Activated CD4-positive, alpha-beta memory T cell treated with anti-CD3 and anti-CD28 coated beads for 36 hours (primary cell): Measurements from ENCODE around the gene TTLL11. TPM values are rescaled to one million over a fixed set of nuclear protein-coding genes. Genes with fewer than 3 reads are reported as not detected.

Experiments used
- CTCF ChIA-PET: fragments of 350-600 bp; sonication (Branson Sonifier 250); formaldehyde crosslinking; loops from one replicate; lab custom pipeline; 2021; ENCODE audit warnings: antibody characterized with exemption, inconsistent platforms; lab: Charles Lee
- POLR2A ChIA-PET: fragments of 350-600 bp; sonication (Branson Sonifier 250); formaldehyde crosslinking; loops from one replicate; lab custom pipeline; 2021; ENCODE audit warnings: antibody characterized with exemption; lab: Charles Lee
- DNase-seq: peaks from one replicate; pipeline ENCODE4 v3.0.0-alpha.2; 2020
- H3K27ac Mint-ChIP-seq: one replicate; pipeline ENCODE4 v1.8.0; 2021; ENCODE audit warnings: mixed read lengths
- H3K27me3 Mint-ChIP-seq: one replicate; pipeline ENCODE4 v1.8.0; 2021; ENCODE audit warnings: mixed read lengths
- H3K36me3 Mint-ChIP-seq: one replicate; pipeline ENCODE4 v1.8.0; 2021; ENCODE audit warnings: mixed read lengths
- H3K4me1 Mint-ChIP-seq: one replicate; pipeline ENCODE4 v1.8.0; 2021; ENCODE audit warnings: low read depth, mixed read lengths
- H3K4me3 Mint-ChIP-seq: one replicate; pipeline ENCODE4 v1.8.0; 2021; ENCODE audit warnings: mild to moderate bottlenecking, mixed read lengths
- H3K9me3 Mint-ChIP-seq: one replicate; pipeline ENCODE4 v1.8.0; 2021; ENCODE audit warnings: mixed read lengths
- intact Hi-C: fragments of 100-400 bp; cut with micrococcal nuclease; formaldehyde crosslinking; loops from one replicate; pipeline ENCODE4 v1.15.1; 2023
- total RNA-seq, 2 experiments: library from RNA; stranded (reverse); gene quantifications; one replicate each; pipeline ENCODE4 v1.2.3, GENCODE V29; 2021

Gene TTLL11
- total RNA-seq, 2 experiments from 2014 or later, result 0.97 TPM

DNA sequence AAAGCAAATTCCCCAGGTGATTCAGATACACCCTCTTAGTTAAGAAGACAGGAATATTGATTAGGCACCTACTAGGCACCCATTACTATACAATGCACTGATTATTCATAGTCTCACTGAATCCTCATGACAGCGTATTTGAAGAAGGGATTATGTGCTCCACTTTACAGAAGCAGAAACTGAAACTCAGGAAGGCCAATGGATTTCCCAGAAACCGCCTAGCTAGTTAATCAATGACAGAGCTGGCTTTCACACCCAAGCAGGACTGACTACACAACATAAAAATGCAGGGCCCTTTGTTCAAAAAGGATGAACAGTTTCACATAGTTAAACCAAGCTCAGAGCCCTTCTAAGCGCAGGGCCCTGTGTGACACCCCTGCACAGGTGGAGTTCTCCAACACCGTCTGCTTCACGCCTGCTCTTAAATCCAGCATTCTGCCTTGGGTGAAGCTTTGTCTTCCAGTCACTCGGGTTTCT, 117.3 kb downstream of the TTLL11 start:
- DNase-seq, result no peak
- Mint-ChIP-seq H3K27ac (no peak overlapping the region), H3K4me3 (no peak overlapping the region), H3K27me3 (no peaks in the 10 kb centered on the region), H3K36me3 (peaks cover 2% of the 10 kb centered on the region), H3K9me3 (peaks cover 3% of the 10 kb centered on the region), H3K4me1 (no peaks in the 10 kb centered on the region)
- ChIA-PET CTCF (no interaction called here), POLR2A (no interaction called here)
- intact Hi-C loops, result no loop called here

DNA sequence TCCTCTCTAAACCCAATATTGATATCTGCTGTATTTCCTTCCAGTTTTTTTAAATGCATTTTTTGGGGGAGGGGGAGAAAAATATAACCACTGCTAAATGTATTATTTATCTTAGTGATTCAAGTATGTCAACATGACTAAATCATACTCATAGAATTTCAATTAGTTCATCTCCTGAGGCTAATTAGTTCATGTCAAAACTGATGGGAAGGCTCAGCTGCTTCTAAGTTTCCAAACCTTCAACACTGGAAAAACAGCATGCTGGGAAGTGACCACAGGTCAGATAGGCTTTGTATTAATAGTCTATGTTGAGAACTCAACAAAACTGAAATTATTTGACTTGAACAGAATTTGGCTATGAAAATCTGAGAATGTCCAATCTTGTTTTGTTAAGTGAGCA, 118.7 kb downstream of the TTLL11 start:
- no peak for DNase-seq
- Mint-ChIP-seq H3K36me3 (peaks cover 3% of the 10 kb centered on the region), H3K9me3 (no peaks in the 10 kb centered on the region), H3K4me3 (no peak overlapping the region), H3K27me3 (no peaks in the 10 kb centered on the region), H3K4me1 (no peaks in the 10 kb centered on the region), H3K27ac (no peak overlapping the region)
- intact Hi-C loops, result no loop called here
- ChIA-PET CTCF (no interaction called here), POLR2A (no interaction called here)

DNA sequence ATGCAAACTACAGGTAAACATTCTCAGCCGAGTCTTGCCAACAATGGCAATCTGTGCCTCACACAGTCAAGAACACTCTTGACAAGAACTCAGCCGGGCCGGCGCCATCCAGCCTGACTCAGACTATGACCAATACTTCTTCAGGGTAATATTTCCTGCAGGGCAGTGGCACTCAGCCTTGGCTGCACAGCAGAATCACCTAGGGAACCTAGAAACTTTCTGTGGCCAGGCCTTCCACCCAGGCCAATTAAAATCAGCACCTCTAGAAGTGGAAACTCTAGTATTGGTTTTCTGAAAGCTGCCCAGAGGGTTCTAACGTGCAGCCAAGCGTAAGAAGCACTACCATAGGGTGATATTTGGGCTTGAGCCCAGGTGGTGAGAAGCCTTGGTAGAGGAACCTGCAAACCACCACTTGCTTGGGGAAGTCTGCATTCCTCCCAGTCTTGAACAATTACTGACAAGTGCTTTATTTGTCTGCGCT, 120.6 kb downstream of the TTLL11 start:
- H3K27me3 Mint-ChIP-seq, result no peaks in the 10 kb centered on the region
- intact Hi-C loops, result no loop called here

DNA sequence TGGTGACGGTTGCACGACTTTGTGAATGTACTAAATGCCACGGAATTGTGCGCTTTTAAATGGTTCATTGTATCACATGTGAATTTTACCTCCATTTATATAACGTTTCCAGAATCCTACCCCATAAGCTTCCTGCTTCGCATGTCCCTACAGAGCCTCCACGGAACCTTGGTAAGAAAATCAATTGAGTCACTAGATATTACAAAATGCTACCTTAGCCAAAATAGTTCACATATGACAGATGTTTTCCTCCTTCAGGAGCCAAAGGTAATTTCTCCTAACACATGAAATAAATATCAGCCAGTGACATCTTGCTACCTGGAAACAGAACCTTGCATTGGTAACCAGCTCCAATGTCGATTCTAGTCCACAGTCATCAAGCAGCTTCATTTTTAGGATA, 125.1 kb downstream of the TTLL11 start:
- CTCF ChIA-PET, result interaction anchor here (0.6 kb wide), 1 partner anchor 68 kb away, joined by 4 read pairs; no protein-coding TSS in a partner anchor
- DNase-seq, result no peak

More for the DNA sequence above, 120.6 kb downstream of the TTLL11 start:
- no peaks in the 10 kb centered on the region for H3K9me3 Mint-ChIP-seq
- POLR2A ChIA-PET, result no interaction called here
- no peaks in the 10 kb centered on the region for H3K4me1 Mint-ChIP-seq
- H3K36me3 Mint-ChIP-seq, result peaks cover 3% of the 10 kb centered on the region
- H3K4me3 Mint-ChIP-seq, result no peak overlapping the region
- no peak for DNase-seq
- H3K27ac Mint-ChIP-seq, result no peak overlapping the region
- CTCF ChIA-PET, result no interaction called here

DNA sequence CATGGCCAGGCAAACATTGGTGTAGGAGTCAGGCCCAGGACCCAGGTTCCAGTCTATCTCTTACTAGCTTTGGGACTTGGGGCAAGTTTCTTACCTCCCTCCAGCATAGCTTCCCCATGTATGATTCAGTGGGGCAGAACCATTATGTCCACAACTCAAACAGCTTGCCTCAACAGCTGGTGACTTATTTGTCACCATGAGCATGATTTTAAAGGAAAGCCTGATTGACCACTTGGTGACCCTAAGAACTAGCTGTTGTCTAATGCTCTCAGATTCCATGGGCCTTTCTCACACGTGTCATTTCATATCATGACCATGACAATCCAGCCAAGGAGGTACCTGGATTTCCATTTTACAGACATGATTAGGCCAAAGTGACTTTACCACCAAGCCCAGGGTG, 126.4 kb downstream of the TTLL11 start:
- ChIA-PET POLR2A (no interaction called here), CTCF (no interaction called here)
- no peak overlapping the region for H3K27ac Mint-ChIP-seq

More for the DNA sequence above, 125.1 kb downstream of the TTLL11 start:
- H3K4me3 Mint-ChIP-seq, result no peak overlapping the region
- POLR2A ChIA-PET, result no interaction called here
- H3K36me3 Mint-ChIP-seq, result peaks cover 5% of the 10 kb centered on the region
- no peaks in the 10 kb centered on the region for H3K27me3 Mint-ChIP-seq
- intact Hi-C loops, result no loop called here
- no peaks in the 10 kb centered on the region for H3K9me3 Mint-ChIP-seq
- no peak overlapping the region for H3K27ac Mint-ChIP-seq
- no peaks in the 10 kb centered on the region for H3K4me1 Mint-ChIP-seq

DNA sequence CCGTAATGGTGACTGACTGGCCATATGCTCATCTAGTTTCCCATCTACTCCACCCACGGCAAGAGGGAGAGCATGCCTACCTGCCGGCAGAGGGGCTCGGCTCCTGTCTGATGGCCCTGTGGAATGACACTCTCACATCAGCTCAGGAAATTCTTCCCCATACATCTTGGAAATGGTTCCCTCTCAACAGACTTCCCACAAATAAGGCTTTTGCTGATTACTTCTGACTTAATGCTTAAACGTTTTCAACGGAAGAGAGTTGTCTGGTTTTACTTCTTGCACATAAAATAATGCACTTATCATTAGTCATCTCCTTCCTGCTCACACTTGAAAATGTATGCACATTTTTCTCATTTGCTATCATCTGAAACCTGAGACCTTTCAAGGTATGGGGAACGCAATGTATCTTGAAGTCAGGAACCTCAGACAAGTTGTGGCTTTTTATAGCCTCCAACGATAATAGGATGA, 129.5 kb downstream of the TTLL11 start:
- Mint-ChIP-seq H3K27ac (no peak overlapping the region), H3K4me1 (no peaks in the 10 kb centered on the region), H3K9me3 (no peaks in the 10 kb centered on the region), H3K4me3 (no peak overlapping the region), H3K27me3 (no peaks in the 10 kb centered on the region), H3K36me3 (peaks cover 2% of the 10 kb centered on the region)
- no peak for DNase-seq
- ChIA-PET CTCF (no interaction called here), POLR2A (no interaction called here)
- intact Hi-C loops, result no loop called here

More for the DNA sequence above, 126.4 kb downstream of the TTLL11 start:
- Mint-ChIP-seq H3K27me3 (no peaks in the 10 kb centered on the region), H3K9me3 (no peaks in the 10 kb centered on the region), H3K36me3 (peaks cover 4% of the 10 kb centered on the region), H3K4me3 (no peak overlapping the region), H3K4me1 (no peaks in the 10 kb centered on the region)
- intact Hi-C loops, result no loop called here
- DNase-seq, result no peak

DNA sequence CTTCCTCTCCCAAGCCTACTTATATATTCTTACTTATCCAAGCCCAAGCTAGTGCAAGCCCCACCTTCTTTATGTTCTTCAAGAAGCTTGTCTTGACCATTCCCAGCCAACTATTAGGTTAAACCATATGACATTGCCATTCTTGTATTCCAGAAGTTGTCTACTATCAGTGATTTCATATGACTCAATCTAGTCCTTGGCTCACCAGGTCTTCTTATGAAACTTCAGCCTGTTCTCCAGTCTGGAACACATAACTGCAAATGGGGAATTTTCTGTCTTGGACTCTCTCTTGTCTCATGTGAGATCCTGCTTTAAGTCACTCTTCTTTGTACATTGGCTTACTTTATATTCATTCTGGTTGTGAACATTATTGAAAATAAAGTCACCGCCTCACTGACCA, 130.7 kb downstream of the TTLL11 start:
- no peak for DNase-seq
- Mint-ChIP-seq H3K36me3 (peaks cover 2% of the 10 kb centered on the region), H3K27ac (no peak overlapping the region), H3K27me3 (no peaks in the 10 kb centered on the region), H3K4me3 (no peak overlapping the region), H3K4me1 (no peaks in the 10 kb centered on the region), H3K9me3 (no peaks in the 10 kb centered on the region)
- ChIA-PET POLR2A (no interaction called here), CTCF (no interaction called here)
- intact Hi-C loops, result no loop called here

DNA sequence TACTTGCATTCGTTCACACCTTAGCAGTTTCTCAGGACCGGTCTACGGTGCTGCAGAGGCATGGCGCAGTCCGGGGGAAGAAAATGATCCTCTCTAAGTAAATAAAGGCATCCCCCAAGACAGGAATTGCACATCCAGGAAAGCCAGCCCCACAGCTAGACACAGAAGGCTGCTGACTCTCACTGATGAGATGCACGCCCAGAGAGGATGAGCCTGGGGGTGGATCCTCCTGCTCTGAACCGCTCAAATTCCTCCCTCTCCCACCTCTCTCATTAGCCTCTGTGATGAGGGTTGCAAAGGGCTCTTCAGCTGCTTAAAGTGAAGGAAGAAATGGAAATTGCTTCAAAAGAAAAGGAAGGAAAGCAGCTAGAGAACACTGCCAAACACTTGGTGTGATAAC, 132.4 kb downstream of the TTLL11 start:
- Mint-ChIP-seq H3K4me3 (no peak overlapping the region), H3K27me3 (no peaks in the 10 kb centered on the region), H3K36me3 (no peaks in the 10 kb centered on the region), H3K27ac (no peak overlapping the region), H3K9me3 (no peaks in the 10 kb centered on the region), H3K4me1 (no peaks in the 10 kb centered on the region)
- ChIA-PET POLR2A (no interaction called here), CTCF (no interaction called here)
- DNase-seq, result no peak
- intact Hi-C loops, result no loop called here

DNA sequence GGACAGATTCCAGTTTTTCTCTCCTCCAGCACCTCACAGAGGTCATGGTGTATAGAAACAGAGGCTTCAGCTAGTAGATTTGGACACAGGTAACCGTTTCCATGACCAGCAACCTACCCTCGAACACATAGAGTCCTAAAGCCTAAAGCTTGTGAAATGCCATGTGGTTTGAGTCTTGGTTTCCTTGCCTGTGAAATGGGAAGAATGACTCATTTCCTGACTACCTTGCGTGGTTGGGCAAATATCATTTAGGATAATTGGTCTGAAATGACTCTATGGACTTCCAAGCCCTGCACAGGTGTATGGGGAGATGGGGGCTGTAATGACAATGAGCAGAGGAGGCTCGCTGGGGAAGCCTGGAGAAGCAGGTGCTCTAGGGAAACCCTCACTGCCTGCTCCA, 134.6 kb downstream of the TTLL11 start:
- ChIA-PET POLR2A (no interaction called here), CTCF (no interaction called here)
- no peaks in the 10 kb centered on the region for H3K27me3 Mint-ChIP-seq
- H3K27ac Mint-ChIP-seq, result no peak overlapping the region
- no peak for DNase-seq
- no peaks in the 10 kb centered on the region for H3K9me3 Mint-ChIP-seq
- H3K4me3 Mint-ChIP-seq, result no peak overlapping the region
- H3K36me3 Mint-ChIP-seq, result no peaks in the 10 kb centered on the region
- intact Hi-C loops, result no loop called here
- H3K4me1 Mint-ChIP-seq, result no peaks in the 10 kb centered on the region

DNA sequence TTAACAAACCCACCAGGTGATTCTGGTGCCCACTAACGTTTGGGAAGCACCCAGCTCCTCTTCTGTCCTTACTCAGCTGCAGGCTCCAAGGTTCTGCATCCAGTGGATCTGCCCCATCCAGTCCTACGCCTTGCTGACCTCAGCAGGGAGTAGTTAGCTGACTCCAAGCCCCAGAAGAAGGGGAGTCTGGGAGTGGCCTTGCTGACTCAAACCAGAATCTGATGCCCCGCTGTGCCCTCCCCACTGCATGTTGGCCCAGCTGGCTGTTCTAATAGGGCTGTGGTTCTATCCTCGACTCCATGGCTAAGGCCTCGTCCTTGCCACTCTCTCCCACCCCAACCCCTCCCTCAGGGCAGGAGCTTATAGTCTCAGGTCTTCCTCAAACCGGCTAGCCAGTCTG, 136.3 kb downstream of the TTLL11 start:
- Mint-ChIP-seq H3K36me3 (no peaks in the 10 kb centered on the region), H3K9me3 (no peaks in the 10 kb centered on the region), H3K27me3 (no peaks in the 10 kb centered on the region), H3K27ac (no peak overlapping the region), H3K4me1 (no peaks in the 10 kb centered on the region), H3K4me3 (no peak overlapping the region)
- CTCF ChIA-PET, result no interaction called here
- POLR2A ChIA-PET, result no interaction called here
- DNase-seq, result no peak
- intact Hi-C loops, result no loop called here

DNA sequence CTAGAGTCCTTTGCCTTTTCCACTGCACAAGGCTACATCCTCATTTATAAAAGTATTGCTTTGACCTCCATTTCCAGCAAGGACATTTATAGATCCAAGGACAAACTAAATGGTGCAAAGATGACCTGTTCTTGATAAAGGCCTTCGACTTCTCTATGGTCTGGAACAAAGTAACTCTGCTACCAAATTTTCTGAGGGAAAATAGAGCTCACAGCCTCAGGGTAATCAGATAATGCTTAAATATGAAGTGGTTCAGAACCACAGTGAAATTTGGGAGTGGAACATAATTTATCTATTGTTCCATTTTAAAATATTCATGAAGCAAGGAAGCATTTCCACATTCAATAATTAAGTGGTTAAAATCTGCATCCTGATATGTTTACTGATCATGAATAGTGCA, 137.5 kb downstream of the TTLL11 start:
- no peaks in the 10 kb centered on the region for H3K36me3 Mint-ChIP-seq
- intact Hi-C loops, result no loop called here
- ChIA-PET CTCF (no interaction called here), POLR2A (no interaction called here)
- H3K9me3 Mint-ChIP-seq, result no peaks in the 10 kb centered on the region
- no peak for DNase-seq
- H3K4me1 Mint-ChIP-seq, result no peaks in the 10 kb centered on the region
- no peaks in the 10 kb centered on the region for H3K27me3 Mint-ChIP-seq
- no peak overlapping the region for H3K4me3 Mint-ChIP-seq
- H3K27ac Mint-ChIP-seq, result no peak overlapping the region

DNA sequence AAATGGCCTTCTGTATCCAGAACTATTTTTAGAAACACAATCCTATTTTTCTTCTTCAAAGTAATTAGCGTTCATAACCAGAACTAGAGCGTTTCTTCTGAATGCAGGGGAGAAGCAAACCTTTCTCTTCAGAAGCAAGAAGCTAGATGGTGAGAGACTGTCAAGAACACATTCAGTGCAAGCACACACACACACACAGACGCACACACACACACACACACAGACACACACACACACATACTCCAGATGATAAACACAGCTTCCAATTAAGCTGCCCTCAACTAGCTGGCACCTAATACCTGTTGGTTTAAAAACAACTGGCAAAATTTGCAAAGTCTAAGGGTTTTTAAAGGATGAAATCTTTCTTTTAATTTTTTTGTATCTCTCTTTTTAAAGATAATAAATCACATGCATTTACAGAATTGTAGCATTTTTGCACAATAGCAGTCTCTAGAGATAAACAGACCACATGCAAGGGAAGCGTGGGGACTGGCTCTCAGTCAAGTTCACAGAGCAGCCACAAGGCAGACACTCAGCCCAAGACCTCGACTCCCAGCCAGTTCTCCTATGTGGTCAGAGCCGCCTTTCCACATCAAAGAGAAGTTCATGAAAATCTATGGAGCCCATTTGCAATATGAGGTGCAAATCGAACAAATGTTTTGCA, 138.5 kb downstream of the TTLL11 start:
- no peak for DNase-seq
- Mint-ChIP-seq H3K4me1 (no peaks in the 10 kb centered on the region), H3K36me3 (no peaks in the 10 kb centered on the region), H3K4me3 (no peak overlapping the region), H3K27me3 (no peaks in the 10 kb centered on the region), H3K9me3 (no peaks in the 10 kb centered on the region), H3K27ac (no peak overlapping the region)
- ChIA-PET CTCF (no interaction called here), POLR2A (no interaction called here)
- intact Hi-C loops, result no loop called here

DNA sequence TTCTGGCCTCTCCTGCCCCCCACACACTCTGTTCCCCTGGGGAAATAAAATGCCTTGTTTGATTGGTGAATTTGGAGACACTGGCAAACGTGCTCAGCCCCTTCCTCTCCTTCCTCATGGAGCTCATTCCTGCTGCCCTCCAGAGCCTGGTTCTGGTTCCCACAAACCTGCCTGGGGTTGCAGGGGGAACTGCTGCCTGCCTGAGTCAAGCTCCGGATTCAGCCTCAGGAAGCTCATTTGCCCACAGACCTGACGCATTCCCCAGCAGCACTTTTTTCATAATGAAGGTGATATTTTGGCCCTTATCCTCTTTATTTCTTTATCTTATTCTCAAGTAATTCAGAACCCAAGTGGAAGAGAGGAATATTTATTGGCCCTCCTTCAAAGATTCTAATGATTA, 140.5 kb downstream of the TTLL11 start:
- POLR2A ChIA-PET, result no interaction called here
- no peaks in the 10 kb centered on the region for H3K36me3 Mint-ChIP-seq
- no peak for DNase-seq
- no peak overlapping the region for H3K27ac Mint-ChIP-seq
- CTCF ChIA-PET, result no interaction called here
- no peaks in the 10 kb centered on the region for H3K4me1 Mint-ChIP-seq
- intact Hi-C loops, result no loop called here
- no peaks in the 10 kb centered on the region for H3K27me3 Mint-ChIP-seq
- no peak overlapping the region for H3K4me3 Mint-ChIP-seq
- H3K9me3 Mint-ChIP-seq, result no peaks in the 10 kb centered on the region
